Neural cell (in vitro differentiated cells): ENCODE results near the gene ATP6V1E1. TPM values are rescaled to one million over a fixed set of nuclear protein-coding genes. Genes with fewer than 3 reads are reported as not detected.

Source experiments
- H2AFZ ChIP-seq: fragments of 200-600, 300-800 bp; sonication (generic), shearing (Covaris generic); 2 replicates; pipeline ENCODE4 v1.6.0; 2014; ENCODE audit warnings: low read depth, mild to moderate bottlenecking, antibody characterized with exemption, low read length, moderate library complexity
- H3F3A ChIP-seq: fragments of 200-600 bp; shearing (Covaris generic); 2 replicates; pipeline ENCODE4 v1.6.1; 2016; ENCODE audit warnings: mild to moderate bottlenecking, moderate library complexity, mixed read lengths, antibody characterized with exemption, low read length; ENCODE audit not compliant: insufficient read depth, poor library complexity, severe bottlenecking
- H3K27ac ChIP-seq: fragments of 200-600, 300-800 bp; sonication (generic), shearing (Covaris generic); 2 replicates; pipeline ENCODE4 v1.5.1; 2014; ENCODE audit warnings: mild to moderate bottlenecking, low read length, moderate library complexity
- H3K27me3 ChIP-seq: fragments of 300-800, 200-600 bp; sonication (generic), shearing (Covaris generic); 2 replicates; pipeline ENCODE4 v1.6.0; 2014; ENCODE audit warnings: mild to moderate bottlenecking, low read depth, low read length, moderate library complexity; ENCODE audit not compliant: insufficient read depth
- H3K36me3 ChIP-seq: fragments of 300-800, 200-600 bp; sonication (generic), shearing (Covaris generic); 2 replicates; pipeline ENCODE4 v1.5.1; 2014; ENCODE audit warnings: mild to moderate bottlenecking, antibody characterized with exemption, low read length, moderate library complexity; ENCODE audit not compliant: insufficient read depth
- H3K4me2 ChIP-seq: fragments of 300-800, 200-600 bp; sonication (generic), shearing (Covaris generic); 2 replicates; pipeline ENCODE4 v1.6.0; 2014; ENCODE audit warnings: mild to moderate bottlenecking, low read length
- H3K4me3 ChIP-seq: fragments of 300-800, 200-600 bp; sonication (generic), shearing (Covaris generic); 2 replicates; pipeline ENCODE4 v1.5.1; 2014; ENCODE audit warnings: mild to moderate bottlenecking, low read length, moderate library complexity
- H3K79me2 ChIP-seq: fragments of 200-600 bp; shearing (Covaris generic); replicated peaks from 2 replicates; pipeline ENCODE4 v1.6.0; 2014; ENCODE audit warnings: mild to moderate bottlenecking, low read length, moderate library complexity; ENCODE audit not compliant: insufficient read depth
- H3K9ac ChIP-seq: fragments of 300-800, 200-600 bp; sonication (generic), shearing (Covaris generic); 2 replicates; pipeline ENCODE4 v1.6.1; 2016; ENCODE audit warnings: mild to moderate bottlenecking, low read length, mixed read lengths
- H3K9me2 ChIP-seq: fragments of 200-600 bp; shearing (Covaris generic); 2 replicates; pipeline ENCODE4 v1.6.1; 2016; ENCODE audit warnings: mild to moderate bottlenecking, low read length, mixed read lengths; ENCODE audit not compliant: insufficient read depth
- H3K9me3 ChIP-seq: fragments of 200-600, 300-800 bp; sonication (generic), shearing (Covaris generic); 2 replicates; pipeline ENCODE4 v1.6.1; 2016; ENCODE audit warnings: mild to moderate bottlenecking, mixed run types, low read length, moderate library complexity, mixed read lengths
- H4K20me1 ChIP-seq: fragments of 200-600 bp; shearing (Covaris generic); 2 replicates; pipeline ENCODE4 v1.6.1; 2016; ENCODE audit warnings: mild to moderate bottlenecking, mixed run types; ENCODE audit not compliant: insufficient read depth
- CTCF ChIP-seq: fragments of 450-650 bp; IDR thresholded peaks from 2 replicates; pipeline ENCODE4 v1.5.1; 2014; ENCODE audit warnings: antibody characterized with exemption, mild to moderate bottlenecking, moderate library complexity; ENCODE audit not compliant: poor library complexity, severe bottlenecking
- EP300 ChIP-seq: fragments of 450-650 bp; conservative IDR thresholded peaks from 2 replicates; pipeline ENCODE4 v1.6.1; 2014; ENCODE audit warnings: antibody characterized with exemption, mild to moderate bottlenecking, moderate library complexity; ENCODE audit not compliant: poor library complexity, severe bottlenecking
- EZH2 ChIP-seq: fragments of 200-600, 300-800 bp; shearing (Covaris generic), sonication (generic); IDR thresholded peaks from 2 replicates; pipeline ENCODE4 v1.6.1; 2014; ENCODE audit warnings: antibody characterized with exemption, low read length, borderline replicate concordance, mild to moderate bottlenecking; ENCODE audit not compliant: insufficient read depth, poor library complexity, severe bottlenecking
- MXI1 ChIP-seq: fragments of 450-650 bp; conservative IDR thresholded peaks from 2 replicates; pipeline ENCODE4 v1.6.1; 2014; ENCODE audit warnings: antibody characterized with exemption, mild to moderate bottlenecking; ENCODE audit not compliant: poor library complexity, severe bottlenecking
- POLR2AphosphoS5 ChIP-seq: IDR thresholded peaks from 2 replicates; pipeline ENCODE4 v1.6.1; 2012
- RAD21 ChIP-seq: fragments of 450-650 bp; conservative IDR thresholded peaks from 2 replicates; pipeline ENCODE4 v1.6.1; 2014; ENCODE audit warnings: antibody characterized with exemption, mild to moderate bottlenecking, moderate library complexity
- REST ChIP-seq: IDR thresholded peaks from 2 replicates; pipeline ENCODE4 v1.6.1; 2012; ENCODE audit warnings: borderline replicate concordance
- SMC3 ChIP-seq: fragments of 450-650 bp; conservative IDR thresholded peaks from 2 replicates; pipeline ENCODE4 v1.6.1; 2014; ENCODE audit warnings: antibody characterized with exemption, mild to moderate bottlenecking, moderate library complexity; ENCODE audit not compliant: poor library complexity
- TAF1 ChIP-seq: IDR thresholded peaks from 2 replicates; pipeline ENCODE4 v1.6.1; 2012; ENCODE audit warnings: low read depth
- polyA plus RNA-seq: library from polyadenylated mRNA; depleted of rRNA; stranded (reverse); fragments of >200 nt; gene quantifications from 2 replicates; pipeline ENCODE4 v1.2.3, GENCODE V29; 2014

The ATP6V1E1 gene
- polyA plus RNA-seq, 1 donor from 2014 or later = 224 TPM

- Histone ChIP-seq H3K27me3 (no peaks in the 10 kb centered on the region), H4K20me1 (no peaks in the 10 kb centered on the region), H3K9me3 (no peaks in the 10 kb centered on the region), H3K9ac (no peak overlapping the region), H3K79me2 (no peaks in the 10 kb centered on the region), H3F3A (no peaks in the 10 kb centered on the region), H3K4me2 (no peak overlapping the region), H3K27ac (no peak overlapping the region), H3K9me2 (no peaks in the 10 kb centered on the region), H2AFZ (no peak overlapping the region), H3K36me3 (peaks cover 5% of the 10 kb centered on the region), H3K4me3 (no peak overlapping the region)
- TF ChIP-seq CTCF (no peak), EZH2 (no peak), MXI1 (no peak), REST (no peak), SMC3 (no peak), RAD21 (no peak), TAF1 (no peak), EP300 (no peak), POLR2AphosphoS5 (no peak)
These were observed 20.5 kb downstream of the ATP6V1E1 start for GRCh38 chr22:17607891-17608521.

GRCh38 chr22:17606496-17606895 lies 22.1 kb downstream of the ATP6V1E1 start:
- no peak overlapping the region for H3K9ac ChIP-seq
- H3K27ac ChIP-seq = no peak overlapping the region
- TF ChIP-seq SMC3 (no peak), RAD21 (no peak), CTCF (no peak), POLR2AphosphoS5 (no peak), REST (no peak), MXI1 (no peak), EP300 (no peak), EZH2 (no peak), TAF1 (no peak)
- no peak overlapping the region for H2AFZ ChIP-seq
- H3K36me3 ChIP-seq = no peaks in the 10 kb centered on the region
- H3K4me3 ChIP-seq = no peak overlapping the region
- H3K27me3 ChIP-seq = no peaks in the 10 kb centered on the region
- H3K9me3 ChIP-seq = no peaks in the 10 kb centered on the region
- no peaks in the 10 kb centered on the region for H3K79me2 ChIP-seq
- H3K9me2 ChIP-seq = no peaks in the 10 kb centered on the region
- H3K4me2 ChIP-seq = no peak overlapping the region
- no peaks in the 10 kb centered on the region for H3F3A ChIP-seq
- no peaks in the 10 kb centered on the region for H4K20me1 ChIP-seq
